ENCODE data around the gene MPND.

Gene MPND, protein sequence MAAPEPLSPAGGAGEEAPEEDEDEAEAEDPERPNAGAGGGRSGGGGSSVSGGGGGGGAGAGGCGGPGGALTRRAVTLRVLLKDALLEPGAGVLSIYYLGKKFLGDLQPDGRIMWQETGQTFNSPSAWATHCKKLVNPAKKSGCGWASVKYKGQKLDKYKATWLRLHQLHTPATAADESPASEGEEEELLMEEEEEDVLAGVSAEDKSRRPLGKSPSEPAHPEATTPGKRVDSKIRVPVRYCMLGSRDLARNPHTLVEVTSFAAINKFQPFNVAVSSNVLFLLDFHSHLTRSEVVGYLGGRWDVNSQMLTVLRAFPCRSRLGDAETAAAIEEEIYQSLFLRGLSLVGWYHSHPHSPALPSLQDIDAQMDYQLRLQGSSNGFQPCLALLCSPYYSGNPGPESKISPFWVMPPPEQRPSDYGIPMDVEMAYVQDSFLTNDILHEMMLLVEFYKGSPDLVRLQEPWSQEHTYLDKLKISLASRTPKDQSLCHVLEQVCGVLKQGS

GRCh38 chr19:4343370-4344307, at the start of gene MPND:
MPND (plus strand) TSS chr19:4343562; CDS start chr19:4343594, 32 bp downstream.
- DNase-seq = peak; percentile 66

GRCh38 chr19:4294389-4294788, 49.0 kb upstream of the MPND start:
- DNase-seq = no peak

DNA sequence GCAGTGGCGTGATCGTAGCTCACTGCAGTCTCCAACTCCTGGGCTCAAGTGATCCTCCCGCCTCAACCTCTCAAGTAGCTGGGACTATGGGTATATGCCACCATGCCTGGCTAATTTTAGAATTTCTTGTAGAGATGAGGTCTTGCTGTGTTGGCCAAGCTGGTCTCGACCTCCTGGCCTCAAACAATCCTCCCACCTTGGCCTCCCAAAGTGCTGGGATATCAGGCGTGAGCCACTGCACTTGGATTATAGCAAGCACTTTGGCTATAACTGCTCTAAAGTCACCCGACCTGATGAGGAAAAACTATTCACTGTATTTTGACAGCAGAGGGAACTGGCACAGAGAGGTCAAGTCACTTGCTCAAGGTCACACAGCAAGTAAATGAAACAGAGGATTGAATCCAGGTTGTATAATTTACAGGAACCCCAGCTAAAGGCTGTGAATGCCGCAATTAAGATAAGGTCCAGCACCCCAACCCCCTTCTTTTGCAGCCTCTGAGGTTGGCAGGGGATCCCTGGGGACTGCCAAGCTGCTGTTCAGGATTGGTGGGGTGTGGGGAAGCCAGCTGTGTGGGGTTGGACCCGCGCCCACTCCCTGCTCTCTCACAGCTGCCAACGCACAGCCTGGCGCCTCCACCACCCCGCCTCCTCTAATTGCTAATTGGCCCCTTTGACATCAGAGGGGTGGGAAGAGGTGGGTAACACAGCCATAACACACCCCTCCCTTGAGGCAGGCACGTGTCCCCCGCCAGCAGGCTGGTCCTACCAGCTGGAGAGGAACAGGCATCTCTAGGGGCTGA, 47.2 kb upstream of the MPND start:
- DNase-seq = peak; percentile 69

DNA sequence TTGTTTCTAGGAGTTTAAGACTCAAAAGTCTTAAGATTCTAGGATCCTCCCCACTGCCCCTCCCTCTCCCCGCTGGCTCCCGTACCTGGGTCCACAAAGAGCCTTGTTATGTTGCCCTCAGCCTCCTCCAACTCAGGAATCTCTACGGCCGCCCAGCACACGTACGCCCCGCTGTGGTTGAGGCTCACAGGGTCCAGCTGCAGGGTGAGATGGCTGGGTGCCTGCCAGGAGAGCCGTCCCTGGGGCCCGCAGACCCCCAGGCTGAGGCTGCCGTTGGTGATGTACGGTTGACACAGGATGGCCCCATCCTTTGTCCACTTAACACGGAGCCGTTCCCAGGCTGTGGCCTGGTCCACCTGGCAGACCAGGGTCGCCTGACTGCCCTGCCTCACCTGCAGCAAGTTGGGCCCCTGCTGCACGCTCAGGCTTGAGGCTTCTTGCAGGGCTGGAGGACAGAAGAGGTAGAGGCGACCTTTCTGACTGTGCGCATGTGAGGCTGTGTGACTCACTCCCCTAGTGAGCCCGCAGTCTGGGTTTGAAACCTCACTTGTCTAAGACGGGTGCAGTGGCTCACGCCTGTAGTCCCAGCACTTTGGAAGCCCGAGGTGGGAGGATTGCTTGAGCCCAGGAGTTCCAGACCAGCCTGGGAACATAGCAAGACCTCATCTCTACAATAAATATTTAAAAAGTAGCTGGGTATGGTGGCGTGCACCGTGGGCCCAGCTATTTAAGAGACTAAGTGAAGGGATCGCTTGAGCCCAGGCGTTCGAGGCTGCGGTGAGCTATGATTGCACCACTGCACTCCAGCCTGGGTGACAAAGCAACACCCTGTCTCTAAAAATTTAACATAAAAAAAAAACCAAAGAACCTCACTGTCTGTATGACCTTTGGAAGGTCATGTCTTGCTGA, 45.2 kb upstream of the MPND start:
- no peak for DNase-seq

GRCh38 chr19:4298810-4299550, 44.4 kb upstream of the MPND start:
- no peak for DNase-seq

DNA sequence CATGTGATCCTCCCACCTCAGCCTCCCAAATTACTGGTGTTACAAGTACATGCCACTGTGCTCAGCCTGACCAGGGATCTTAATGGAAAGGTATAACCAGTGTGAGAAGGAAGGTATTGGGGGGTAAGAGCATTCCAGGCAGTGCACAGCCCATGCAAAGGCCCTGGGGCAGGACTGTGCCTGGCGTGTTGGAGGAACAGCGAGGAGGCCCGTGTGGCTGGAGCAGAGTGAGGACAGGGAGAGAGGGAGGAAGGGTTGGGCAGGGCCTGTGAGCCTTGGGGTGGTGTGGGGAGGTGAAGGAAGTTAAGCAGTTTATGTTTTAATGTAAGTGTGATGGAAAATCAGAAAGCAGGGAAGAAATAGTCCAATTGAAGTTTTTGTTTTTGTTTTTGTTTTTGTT, 42.8 kb upstream of the MPND start:
- DNase-seq = no peak

DNA sequence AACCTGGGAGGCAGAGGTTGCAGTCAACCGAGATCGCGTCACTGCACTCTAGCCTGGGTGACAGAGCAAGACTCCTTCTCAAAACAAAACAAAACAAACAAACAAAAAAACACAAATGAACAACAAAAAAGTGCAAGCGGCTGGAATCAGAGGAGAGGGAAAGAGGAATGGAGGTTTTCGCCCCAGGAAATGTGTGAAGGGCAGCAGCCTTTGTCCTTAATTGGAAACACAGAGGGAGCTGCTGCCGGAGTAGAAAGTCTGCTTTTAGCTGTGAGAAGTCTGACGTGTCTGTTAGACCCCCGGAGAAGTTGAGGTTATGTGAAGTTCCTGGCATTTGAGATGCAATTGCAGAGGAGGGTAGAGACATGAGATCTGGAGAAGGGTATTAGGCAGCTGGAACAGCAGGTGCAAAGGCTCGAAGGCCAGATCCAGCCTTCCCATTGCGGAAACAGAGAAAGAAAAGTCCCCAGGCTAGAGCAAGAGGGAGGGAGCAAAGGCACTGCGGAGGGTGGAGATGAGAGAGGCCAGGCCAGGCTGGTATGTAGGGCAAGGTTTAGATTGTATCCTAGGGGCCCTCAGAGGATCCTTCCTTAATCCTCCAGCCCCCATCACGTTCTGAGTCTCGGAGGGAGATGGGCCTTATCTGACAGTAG, 41.6 kb upstream of the MPND start:
- no peak for DNase-seq

DNA sequence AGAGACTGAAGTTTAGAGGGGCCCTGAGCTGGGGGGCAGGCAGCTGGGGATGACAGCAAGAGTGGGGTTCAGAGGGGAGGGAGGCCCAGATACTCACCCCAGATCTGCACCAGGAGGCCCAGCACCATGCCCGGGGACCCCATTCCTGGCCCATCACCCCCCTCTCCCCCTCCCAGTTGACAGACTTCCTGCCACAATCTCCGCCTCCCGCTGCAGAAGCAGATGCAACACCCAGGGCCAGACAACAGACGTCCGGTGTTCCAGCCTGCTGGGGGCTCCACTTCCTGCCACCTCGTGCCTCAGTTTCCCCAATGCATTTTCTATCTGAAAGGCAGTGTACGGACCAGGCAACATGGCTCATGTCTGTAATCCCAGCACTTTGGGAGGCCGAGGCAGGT, 41.1 kb upstream of the MPND start, which contains the start of gene TMIGD2:
Gene TMIGD2, minus strand, starts transcription at position 147 of the 398 bp plus-strand sequence. Its CDS starts 4 bp downstream, at position 143.
- no peak for DNase-seq

DNA sequence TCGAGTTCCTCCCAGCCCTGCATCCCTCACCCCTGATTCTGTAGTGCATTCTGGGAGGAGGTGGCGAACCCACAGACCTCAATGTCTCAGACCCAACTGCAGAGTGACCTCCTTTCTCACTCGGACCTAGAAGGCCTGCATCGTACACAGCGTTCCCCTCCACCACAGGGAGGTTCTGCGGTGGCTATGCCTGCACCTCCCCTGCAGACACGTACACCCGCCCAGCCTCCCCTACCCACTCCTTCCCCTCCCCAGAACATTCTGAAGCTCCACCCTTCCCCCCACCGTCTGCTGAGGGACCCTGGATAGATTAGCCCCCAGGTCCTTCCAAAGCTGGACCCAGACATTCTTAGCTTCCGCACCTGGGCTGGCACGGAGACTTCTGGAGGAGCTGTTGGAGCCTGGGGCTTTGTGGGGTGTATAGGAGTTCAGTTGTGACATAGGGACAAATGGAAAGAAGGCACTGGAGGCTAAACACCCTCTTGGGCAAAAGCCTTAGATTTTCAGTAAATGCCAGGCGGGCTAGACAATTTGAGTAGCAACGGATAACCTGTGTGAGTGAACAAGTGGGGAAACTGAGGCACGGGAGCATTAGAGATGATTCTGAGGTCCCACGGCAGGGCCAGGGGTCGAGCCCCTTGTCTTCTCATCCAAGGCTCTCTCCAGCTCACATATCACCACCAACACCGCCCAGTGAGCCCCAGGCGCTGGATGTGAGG, 39.4 kb upstream of the MPND start:
- no peak for DNase-seq

DNA sequence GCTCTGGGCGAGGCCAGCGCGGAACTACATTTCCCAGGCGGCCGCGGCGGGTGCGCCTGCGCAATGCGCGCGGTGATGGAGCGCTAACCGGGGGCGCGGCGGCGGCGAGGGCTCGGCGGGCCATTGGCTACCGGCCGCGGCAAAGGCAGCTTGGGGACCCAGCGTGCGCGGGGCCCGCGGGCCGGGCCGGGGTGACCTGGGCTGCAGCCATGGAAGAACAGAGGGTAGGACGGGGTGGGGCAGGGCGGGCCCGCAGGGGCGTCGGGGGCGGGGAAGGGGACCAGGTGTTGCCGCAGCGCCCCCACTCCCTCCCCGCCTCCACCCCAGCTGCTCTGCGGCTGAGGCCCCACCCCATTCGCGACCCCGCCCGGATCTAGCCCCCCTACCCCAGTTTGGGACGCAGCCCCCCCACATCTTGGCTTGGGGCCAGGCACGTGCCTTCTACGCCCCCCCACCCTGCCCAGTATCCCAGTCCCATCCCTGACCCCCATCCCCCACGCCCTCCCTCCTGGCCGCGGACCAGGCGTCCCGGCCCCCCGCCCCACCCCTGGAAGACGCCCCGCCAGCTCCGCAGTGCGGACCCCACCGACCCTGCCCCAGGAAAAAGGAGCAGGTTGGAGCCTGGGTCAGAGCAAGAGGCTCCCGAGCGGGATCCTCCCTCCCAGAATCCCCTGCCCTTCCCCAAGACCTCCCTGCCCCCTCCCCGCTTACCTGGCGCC, 38.7 kb upstream of the MPND start, which contains the start of gene FSD1:
Gene FSD1, plus strand, starts transcription at position 61 of the 719 bp plus-strand sequence. Its CDS starts 149 bp downstream, at position 210.
- DNase-seq = peak; percentile 56

GRCh38 chr19:4305257-4305612, 38.1 kb upstream of the MPND start:
- DNase-seq = no peak

GRCh38 chr19:4305659-4306058, 37.7 kb upstream of the MPND start:
- no peak for DNase-seq

DNA sequence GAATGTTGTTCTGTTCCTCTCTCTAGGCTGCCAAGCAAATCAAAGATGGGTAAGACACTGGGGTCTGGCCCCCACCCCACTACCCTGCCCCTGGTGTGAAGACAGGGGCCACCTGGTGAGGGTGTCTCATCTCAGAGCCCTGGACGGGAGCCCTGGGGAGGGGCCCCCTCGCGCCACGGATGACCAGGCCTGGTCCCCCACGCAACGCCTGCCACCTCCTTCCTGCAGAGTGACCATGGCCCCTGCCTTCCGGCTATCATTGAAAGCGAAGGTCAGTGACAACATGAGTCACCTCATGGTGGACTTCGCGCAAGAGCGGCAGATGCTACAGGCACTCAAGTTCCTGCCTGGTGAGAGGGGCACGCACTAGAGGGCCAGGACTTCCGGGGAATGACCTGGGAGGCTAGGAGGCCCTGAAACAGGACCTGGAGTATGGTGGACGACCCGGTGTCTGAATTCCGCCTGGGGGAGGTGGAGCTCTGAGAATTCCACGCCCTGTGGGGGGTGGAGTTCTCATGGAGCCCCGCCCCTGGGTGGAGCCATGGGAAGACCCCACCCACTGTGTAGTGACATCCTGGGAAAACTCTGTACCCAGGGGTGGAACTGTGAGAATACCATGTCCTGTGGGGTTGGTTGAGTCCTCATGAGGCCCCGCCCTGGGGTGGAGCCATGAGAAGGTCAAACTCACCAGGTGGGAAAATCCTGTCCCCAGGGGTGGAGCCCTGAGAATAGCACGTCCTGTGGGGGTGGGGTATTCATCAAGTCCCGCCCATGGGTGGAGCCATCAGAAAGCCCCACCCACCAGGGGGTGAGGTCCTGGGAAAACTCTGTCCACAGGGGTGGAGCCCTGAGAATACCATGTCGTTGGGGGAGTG, 32.9 kb upstream of the MPND start:
- DNase-seq = no peak

GRCh38 chr19:4313847-4314490, 29.4 kb upstream of the MPND start:
- DNase-seq = no peak

DNA sequence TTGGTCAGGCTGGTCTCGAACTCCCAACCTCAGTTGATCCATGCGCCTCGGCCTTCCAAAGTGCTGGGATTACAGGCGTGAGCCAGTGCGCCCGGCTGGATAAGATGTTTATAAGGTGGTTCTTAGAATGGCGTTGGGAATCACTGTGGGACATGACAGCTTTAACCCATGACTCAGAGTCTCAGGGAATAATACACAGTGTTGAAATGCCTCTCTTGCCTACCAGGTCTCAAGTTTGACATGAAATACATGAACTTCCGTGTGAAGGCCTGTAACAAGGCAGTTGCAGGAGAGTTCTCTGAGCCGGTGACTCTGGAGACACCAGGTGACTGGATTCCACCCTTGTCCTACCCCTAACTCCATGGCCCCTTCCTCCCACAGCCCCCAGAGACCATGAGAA, 26.4 kb upstream of the MPND start:
- no peak for DNase-seq

DNA sequence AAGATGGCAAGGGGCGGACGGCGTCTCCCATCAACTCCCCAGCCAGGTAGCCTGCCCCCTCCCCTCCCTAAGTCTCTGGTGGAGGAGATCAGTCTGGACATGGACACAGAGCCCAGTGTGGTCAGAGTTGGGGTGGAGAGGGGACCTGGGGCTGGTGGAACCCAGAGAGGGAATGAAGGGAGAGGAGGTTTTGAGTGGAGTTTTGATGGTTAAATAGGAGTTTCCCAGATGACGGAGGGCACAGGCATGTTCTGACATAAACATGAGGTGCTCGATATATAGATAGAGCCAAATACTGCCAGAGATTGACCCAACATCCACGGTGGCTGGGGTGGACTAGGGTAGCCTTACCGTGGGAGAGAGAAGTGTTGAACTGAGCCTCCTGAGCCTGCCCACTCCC, 24.9 kb upstream of the MPND start:
- DNase-seq = no peak

DNA sequence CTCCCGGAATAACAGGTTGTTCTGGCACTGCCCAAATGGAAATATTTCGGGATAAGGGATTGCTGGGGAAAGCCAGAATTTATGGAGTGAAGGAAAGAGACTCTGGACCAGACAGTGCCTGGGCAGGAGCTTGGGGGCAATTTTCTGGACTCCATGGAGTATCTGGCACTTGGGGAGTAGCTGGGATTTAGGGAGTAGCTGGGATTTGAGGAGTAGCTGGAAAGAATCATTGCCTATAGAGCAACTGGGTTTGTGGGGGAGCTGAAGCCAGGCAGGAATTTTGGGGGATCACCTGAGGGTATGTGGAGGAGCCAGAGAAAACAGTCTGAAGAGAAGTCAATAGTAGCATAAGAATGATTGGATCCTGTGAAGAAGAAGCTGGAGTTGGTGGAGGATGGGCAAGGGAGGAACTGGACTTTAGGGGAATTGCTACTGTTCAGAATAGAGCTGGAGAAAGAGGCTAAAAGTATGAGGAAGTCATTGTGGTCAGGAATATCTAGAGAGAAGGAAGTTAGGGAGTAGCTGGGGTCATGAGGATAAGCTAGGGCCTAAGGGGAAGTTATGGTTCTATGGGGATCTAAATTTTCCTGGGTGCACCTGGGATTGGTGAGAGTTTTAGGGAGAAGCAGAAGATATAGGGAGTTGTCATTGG, 24.2 kb upstream of the MPND start:
- DNase-seq = no peak
